B cell (primary cell): Measurements from ENCODE around the gene DAW1. TPM values are rescaled to one million over a fixed set of nuclear protein-coding genes. Genes with fewer than 3 reads are reported as not detected.

ENCODE experiments used
- ATAC-seq: fragments of 200-7000 bp; cut with Tn5 transposase; one replicate; pipeline ENCODE4 v1.10.0; 2021; ENCODE audit warnings: low read depth, mild to moderate bottlenecking, moderate number of reproducible peaks, moderate library complexity
- CTCF ChIA-PET: fragments of 350-600 bp; sonication (Branson Sonifier 250); formaldehyde crosslinking; loops from one replicate; lab custom pipeline; 2021; ENCODE audit warnings: antibody characterized with exemption, inconsistent platforms; lab: Charles Lee
- POLR2A ChIA-PET: fragments of 350-600 bp; sonication (Branson Sonifier 250); formaldehyde crosslinking; loops from one replicate; lab custom pipeline; 2021; ENCODE audit warnings: antibody characterized with exemption; lab: Charles Lee
- DNase-seq: peaks from one replicate; pipeline ENCODE4 v3.0.0; 2013
- H2AFZ ChIP-seq: 2 replicates; pipeline ENCODE4 v1.6.1; 2012; ENCODE audit warnings: mild to moderate bottlenecking, low read depth, low read length; ENCODE audit not compliant: insufficient read depth, poor library complexity, severe bottlenecking
- H3K27ac ChIP-seq, 2 donors: 1 replicate in 1 of 2; 2 replicates in 1 of 2; pipeline ENCODE4 v1.5.1; 2012 to 2013; ENCODE audit warnings: low read length in 2 of 2, mild to moderate bottlenecking in 2 of 2, moderate library complexity in 1 of 2
- H3K27me3 ChIP-seq, 4 experiments: fragments of 200-600 bp in 1 of 4; sonication (generic) in 1 of 4; replicated peaks in 1 of 4; 1 replicate in 2 of 4; 2 replicates in 2 of 4; pipeline versions ENCODE4 v1.6.1 to v1.7.0; 2013 to 2016; ENCODE audit warnings: low read length in 3 of 4, mild to moderate bottlenecking in 2 of 4, mixed read lengths in 1 of 4, moderate library complexity in 1 of 4; ENCODE audit not compliant: insufficient read depth in 4 of 4, control insufficient read depth in 3 of 4; ENCODE audit errors: control extremely low read depth in 1 of 4
- H3K36me3 ChIP-seq, 2 experiments: replicated peaks in 1 of 2; 1 replicate in 1 of 2; 2 replicates in 1 of 2; pipeline versions ENCODE4 v1.6.1 to v1.7.1; 2013; ENCODE audit warnings: low read length in 1 of 2; ENCODE audit not compliant: insufficient read depth in 2 of 2, control insufficient read depth in 1 of 2; ENCODE audit errors: control extremely low read depth in 1 of 2, extremely low read depth in 1 of 2
- H3K4me1 ChIP-seq, 2 donors: fragments of 200-600 bp in 1 of 2; sonication (generic) in 1 of 2; 1 replicate in 1 of 2; 2 replicates in 1 of 2; pipeline versions ENCODE4 v1.5.1 to v1.6.1; 2013 to 2017; ENCODE audit warnings: low read length in 2 of 2; ENCODE audit not compliant: control insufficient read depth in 2 of 2, insufficient read depth in 2 of 2
- H3K4me2 ChIP-seq: replicated peaks from 2 replicates; pipeline ENCODE3; 2012; ENCODE audit warnings: mild to moderate bottlenecking, low read depth, low read length; ENCODE audit not compliant: poor library complexity, severe bottlenecking
- H3K4me3 ChIP-seq, 5 experiments: fragments of 200-600 bp in 1 of 5; sonication (generic) in 1 of 5; 1 replicate in 3 of 5; 2 replicates in 2 of 5; pipeline versions ENCODE4 v1.5.1 to v1.7.0; 2011 to 2016; ENCODE audit warnings: low read length in 4 of 5, mild to moderate bottlenecking in 4 of 5, low read depth in 2 of 5, control low read depth in 1 of 5, moderate library complexity in 1 of 5; ENCODE audit not compliant: insufficient read depth in 1 of 5; ENCODE audit errors: control extremely low read depth in 1 of 5, extremely low read depth in 1 of 5
- H3K79me2 ChIP-seq: fragments of 200-600 bp; sonication (generic); one replicate; pipeline ENCODE4 v1.6.0; 2016; ENCODE audit warnings: low read length; ENCODE audit not compliant: control insufficient read depth, insufficient read depth
- H3K9ac ChIP-seq: fragments of 200-600 bp; sonication (generic); 2 replicates; pipeline ENCODE4 v1.6.1; 2017; ENCODE audit warnings: mild to moderate bottlenecking, low read length, moderate library complexity
- H3K9me3 ChIP-seq, 3 donors: one replicate each; pipeline versions ENCODE4 v1.6.1 to v1.7.1; 2013; ENCODE audit warnings: low read length in 2 of 3; ENCODE audit not compliant: control insufficient read depth in 2 of 3, insufficient read depth in 1 of 3; ENCODE audit errors: control extremely low read depth in 1 of 3
- H4K20me1 ChIP-seq: 2 replicates; pipeline ENCODE4 v1.6.0; 2012; ENCODE audit warnings: mild to moderate bottlenecking, low read length; ENCODE audit not compliant: insufficient read depth, control insufficient read depth, poor library complexity, severe bottlenecking
- H3K27ac Mint-ChIP-seq: one replicate; pipeline ENCODE4 v1.8.0; 2021; ENCODE audit warnings: mixed read lengths
- H3K27me3 Mint-ChIP-seq: one replicate; pipeline ENCODE4 v1.8.0; 2021; ENCODE audit warnings: mixed read lengths
- H3K4me1 Mint-ChIP-seq: one replicate; pipeline ENCODE4 v1.8.0; 2021; ENCODE audit warnings: mixed read lengths
- H3K4me3 Mint-ChIP-seq: one replicate; pipeline ENCODE4 v1.8.0; 2021; ENCODE audit warnings: mixed read lengths
- H3K9me3 Mint-ChIP-seq: one replicate; pipeline ENCODE4 v1.8.0; 2022; ENCODE audit warnings: mixed read lengths; ENCODE audit not compliant: insufficient read depth
- CTCF ChIP-seq: fragments of 200-600 bp; IDR thresholded peaks from one replicate; pipeline ENCODE4 v1.8.0; 2022; ENCODE audit warnings: antibody characterized with exemption, mild to moderate bottlenecking
- EZH2 ChIP-seq: IDR thresholded peaks from 2 replicates; pipeline ENCODE4 v1.6.1; 2012; ENCODE audit warnings: borderline replicate concordance, low read depth, mild to moderate bottlenecking, moderate library complexity, low read length; ENCODE audit not compliant: insufficient read depth, poor library complexity, severe bottlenecking
- WGBS: methylation state at CpG from one replicate; pipeline ENCODE4 v1.1.5; 2013; ENCODE audit warnings: missing lambda C conversion rate; ENCODE audit not compliant: insufficient coverage; 5-methylcytosine and 5-hydroxymethylcytosine counted together
- intact Hi-C: fragments of 100-400 bp; cut with micrococcal nuclease; formaldehyde crosslinking; loops from one replicate; pipeline ENCODE4 v1.10.0; 2022
- polyA plus RNA-seq: library from polyadenylated mRNA; depleted of rRNA; stranded (reverse); fragments of >200 nt; gene quantifications from 2 replicates; pipeline ENCODE4 v1.2.3, GENCODE V29; 2012
- total RNA-seq, 2 donors: library from RNA; stranded (reverse); fragments of 120-200 nt in 1 of 2; gene quantifications; 1 replicate in 1 of 2; 2 replicates in 1 of 2; pipeline versions ENCODE4 v1.2.3 to v1.2.4, GENCODE V29; 2013 to 2022

Gene DAW1
- total and polyA plus RNA-seq, 2 donors (not counting 1 experiment from before 2014, with no cell fraction given), result not detected

GRCh38 chr2:227877421-227878310 is 6.2 kb downstream of the DAW1 start:
- H3K79me2 ChIP-seq, result no peaks in the 10 kb centered on the region
- POLR2A ChIA-PET, result no interaction called here

More at GRCh38 chr2:227877421-227878310, 6.2 kb downstream of the DAW1 start:
- H3K4me2 ChIP-seq, result no peak overlapping the region
- Mint-ChIP-seq H3K27me3 (peaks cover 25% of the 10 kb centered on the region), H3K4me3 (no peak overlapping the region), H3K9me3 (no peaks in the 10 kb centered on the region), H3K4me1 (peaks cover 10% of the 10 kb centered on the region), H3K27ac (no peak overlapping the region)
- no peak overlapping the region for H3K4me3 ChIP-seq
- H4K20me1 ChIP-seq, result no peaks in the 10 kb centered on the region
- H3K9me3 ChIP-seq, result no peaks in the 10 kb centered on the region
- no peak overlapping the region for H2AFZ ChIP-seq
- peaks cover 0 to 3% of the 10 kb centered on the region in 2 donors for H3K4me1 ChIP-seq
- TF ChIP-seq EZH2, result no peak
- no peak for TF ChIP-seq CTCF
- H3K27ac ChIP-seq, result no peak overlapping the region
- no peak overlapping the region for H3K9ac ChIP-seq
- 69% methylated on average over 3 of the region's 9 CpGs for WGBS
- DNase-seq (no peak), ATAC-seq (no peak)
- intact Hi-C loops, result no loop called here
- no peaks in the 10 kb centered on the region for H3K36me3 ChIP-seq
- peaks cover 0 to 5% (median 4%) of the 10 kb centered on the region in 4 experiments for H3K27me3 ChIP-seq
- CTCF ChIA-PET, result interaction anchor here (1.4 to 1.6 kb wide), 2 partner anchors 12 to 13 kb away, joined by 4 read pairs; no protein-coding TSS in a partner anchor
